ENCODE measurements around the gene CARHSP1. TPM values are rescaled to one million over a fixed set of nuclear protein-coding genes. Genes with fewer than 3 reads are reported as not detected.

Gene CARHSP1
- total and polyA plus RNA-seq, 2 experiments from 2014 or later = 140 to 167 TPM

DNA sequence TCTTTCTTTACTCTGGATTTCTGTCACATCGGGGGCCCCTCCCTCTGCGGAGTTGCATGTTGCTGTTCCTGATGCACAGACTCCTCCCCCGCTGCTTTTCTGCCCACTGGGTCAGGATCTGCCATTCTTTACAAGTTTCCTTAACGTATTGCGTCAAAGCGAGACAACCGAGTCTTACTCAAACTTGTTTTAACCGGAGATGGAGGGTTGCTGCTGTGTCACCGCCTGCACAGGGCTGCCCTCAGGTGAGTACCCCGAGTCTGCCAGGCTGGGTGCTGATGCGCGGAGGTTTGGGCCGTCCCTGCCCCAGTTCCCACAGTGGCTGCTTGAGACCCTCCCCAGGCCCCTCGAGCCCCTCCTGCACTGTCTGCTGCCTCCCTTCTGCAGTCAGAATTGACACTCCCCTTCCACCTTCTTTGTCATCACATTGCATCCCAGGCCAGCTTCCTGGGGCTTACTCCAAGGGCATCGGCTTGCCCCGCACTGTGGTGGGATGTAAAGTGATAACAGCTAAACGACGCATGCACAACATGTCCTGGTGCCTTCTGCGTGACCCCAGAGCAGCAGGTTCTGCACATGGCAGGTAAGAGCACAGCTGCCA is 19.3 kb downstream of the CARHSP1 start:
- Histone ChIP-seq H3K4me1 (ENCODE audit: insufficient read depth) (no peaks in the 10 kb centered on the region), H2AFZ (no peak overlapping the region), H3K27me3 (no peaks in the 10 kb centered on the region), H3K9me2 (replicated peaks; ENCODE audit: insufficient read depth) (no peaks in the 10 kb centered on the region), H3K36me3 (replicated peaks; ENCODE audit: insufficient read depth, low read depth) (no peaks in the 10 kb centered on the region), H3K79me2 (peaks cover 4% of the 10 kb centered on the region), H3K4me2 (no peak overlapping the region), H3K27ac (no peak overlapping the region), H4K20me1 (ENCODE audit: insufficient read depth, poor library complexity, severe bottlenecking) (peaks cover 14% of the 10 kb centered on the region), H3K4me3 (no peak overlapping the region), H3K9me3 (ENCODE audit: low read depth) (no peaks in the 10 kb centered on the region)
- no peak for DNase-seq (ENCODE audit: low spot score)
- TF ChIP-seq EZH2 (IDR thresholded peaks at IDR 0.05; ENCODE audit: borderline replicate concordance) (no peak), EZH2phosphoT487 (IDR thresholded peaks at IDR 0.05; ENCODE audit: low read depth, severe bottlenecking, unreplicated experiment) (no peak)
- TF ChIP-seq, protein P1, sequence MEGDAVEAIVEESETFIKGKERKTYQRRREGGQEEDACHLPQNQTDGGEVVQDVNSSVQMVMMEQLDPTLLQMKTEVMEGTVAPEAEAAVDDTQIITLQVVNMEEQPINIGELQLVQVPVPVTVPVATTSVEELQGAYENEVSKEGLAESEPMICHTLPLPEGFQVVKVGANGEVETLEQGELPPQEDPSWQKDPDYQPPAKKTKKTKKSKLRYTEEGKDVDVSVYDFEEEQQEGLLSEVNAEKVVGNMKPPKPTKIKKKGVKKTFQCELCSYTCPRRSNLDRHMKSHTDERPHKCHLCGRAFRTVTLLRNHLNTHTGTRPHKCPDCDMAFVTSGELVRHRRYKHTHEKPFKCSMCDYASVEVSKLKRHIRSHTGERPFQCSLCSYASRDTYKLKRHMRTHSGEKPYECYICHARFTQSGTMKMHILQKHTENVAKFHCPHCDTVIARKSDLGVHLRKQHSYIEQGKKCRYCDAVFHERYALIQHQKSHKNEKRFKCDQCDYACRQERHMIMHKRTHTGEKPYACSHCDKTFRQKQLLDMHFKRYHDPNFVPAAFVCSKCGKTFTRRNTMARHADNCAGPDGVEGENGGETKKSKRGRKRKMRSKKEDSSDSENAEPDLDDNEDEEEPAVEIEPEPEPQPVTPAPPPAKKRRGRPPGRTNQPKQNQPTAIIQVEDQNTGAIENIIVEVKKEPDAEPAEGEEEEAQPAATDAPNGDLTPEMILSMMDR (IDR thresholded peaks at IDR 0.05; ENCODE audit: poor library complexity) = no peak
- WGBS (ENCODE audit: low lambda C conversion rate, missing lambda C conversion rate) = 92% methylated on average over 13 of the region's 19 CpGs

DNA sequence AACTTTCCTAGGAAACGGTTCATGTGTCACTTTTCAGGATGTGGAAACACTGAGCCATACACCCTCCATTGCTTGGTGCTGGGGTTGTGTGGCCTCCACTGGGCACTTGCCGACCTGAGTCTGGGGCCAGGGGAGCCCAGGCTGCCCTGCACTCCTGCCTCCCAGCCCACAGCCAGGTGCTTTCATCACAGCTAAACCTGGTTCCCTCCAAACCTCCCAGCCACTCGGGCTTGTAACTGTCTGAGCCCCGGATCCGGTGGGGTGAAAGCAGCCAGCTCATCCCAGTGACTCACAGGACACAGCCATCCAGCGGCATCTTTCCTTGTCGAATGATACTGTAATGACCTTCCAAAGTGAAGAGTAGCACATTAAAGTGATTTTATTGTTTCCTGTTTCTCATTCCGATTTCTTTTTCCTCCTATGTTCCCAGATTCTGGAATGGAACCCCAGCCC is 19.8 kb downstream of the CARHSP1 start:
- WGBS (ENCODE audit: low lambda C conversion rate, missing lambda C conversion rate) = 82% methylated on average over 8 of the region's 8 CpGs
- TF ChIP-seq EZH2phosphoT487 (IDR thresholded peaks at IDR 0.05; ENCODE audit: low read depth, severe bottlenecking, unreplicated experiment) = no peak
- TF ChIP-seq, protein P1 (IDR thresholded peaks at IDR 0.05; ENCODE audit: poor library complexity) = no peak
- TF ChIP-seq EZH2 (IDR thresholded peaks at IDR 0.05; ENCODE audit: borderline replicate concordance) = no peak
- Histone ChIP-seq H3K27ac (no peak overlapping the region), H3K9me3 (ENCODE audit: low read depth) (no peaks in the 10 kb centered on the region), H3K4me2 (no peak overlapping the region), H3K4me1 (ENCODE audit: insufficient read depth) (no peaks in the 10 kb centered on the region), H4K20me1 (ENCODE audit: insufficient read depth, poor library complexity, severe bottlenecking) (peaks cover 14% of the 10 kb centered on the region), H3K9me2 (replicated peaks; ENCODE audit: insufficient read depth) (no peaks in the 10 kb centered on the region), H3K79me2 (peaks cover 4% of the 10 kb centered on the region), H3K27me3 (no peaks in the 10 kb centered on the region), H3K36me3 (replicated peaks; ENCODE audit: insufficient read depth, low read depth) (no peaks in the 10 kb centered on the region), H3K4me3 (no peak overlapping the region), H2AFZ (no peak overlapping the region)
- DNase-seq (ENCODE audit: low spot score) = no peak

DNA sequence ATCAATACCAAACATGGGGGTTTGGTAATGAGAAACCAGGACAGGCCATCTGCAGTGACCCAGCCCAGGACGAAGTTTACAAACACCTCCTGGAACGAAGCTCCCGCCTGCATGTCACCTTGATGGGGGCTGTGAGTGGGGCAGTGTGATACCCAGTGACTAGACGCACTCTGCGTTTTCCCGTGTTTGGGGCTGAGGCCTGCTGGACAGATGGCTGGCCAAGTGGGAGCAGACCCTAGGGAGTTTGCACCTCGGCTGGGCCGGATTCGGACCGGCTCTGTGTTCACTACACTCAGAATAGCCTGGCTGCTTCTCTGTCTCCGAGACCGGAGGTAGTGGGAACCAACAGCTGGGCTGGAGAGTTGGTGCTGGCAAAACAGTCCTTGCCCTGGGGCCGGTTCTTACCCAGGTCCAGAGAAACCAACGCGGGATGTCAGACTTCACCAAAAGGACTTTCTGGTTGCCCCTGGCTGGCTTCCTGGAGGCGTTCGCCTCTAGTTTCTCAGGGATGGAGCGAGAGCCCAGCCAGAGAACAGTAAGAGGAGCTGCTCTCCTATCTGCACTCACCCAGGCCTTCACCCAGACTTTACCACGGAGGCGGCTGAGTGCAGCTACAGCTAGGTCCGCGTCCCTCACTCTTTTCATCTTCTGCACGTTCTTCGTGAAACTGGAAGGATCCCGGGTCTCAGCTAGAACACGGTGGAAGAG is 20.4 kb downstream of the CARHSP1 start:
- no peaks in the 10 kb centered on the region for H3K9me2 ChIP-seq (replicated peaks; ENCODE audit: insufficient read depth)
- no peak for DNase-seq (ENCODE audit: low spot score)
- no peak overlapping the region for H3K4me2 ChIP-seq
- peaks cover 14% of the 10 kb centered on the region for H4K20me1 ChIP-seq (ENCODE audit: insufficient read depth, poor library complexity, severe bottlenecking)
- H3K4me3 ChIP-seq = no peak overlapping the region
- 96% methylated on average over 26 of the region's 26 CpGs for WGBS (ENCODE audit: low lambda C conversion rate, missing lambda C conversion rate)
- H3K27me3 ChIP-seq = no peaks in the 10 kb centered on the region
- H2AFZ ChIP-seq = no peak overlapping the region
- no peak overlapping the region for H3K27ac ChIP-seq
- H3K79me2 ChIP-seq = peaks cover 4% of the 10 kb centered on the region
- no peaks in the 10 kb centered on the region for H3K4me1 ChIP-seq (ENCODE audit: insufficient read depth)
- no peaks in the 10 kb centered on the region for H3K9me3 ChIP-seq (ENCODE audit: low read depth)
- H3K36me3 ChIP-seq (replicated peaks; ENCODE audit: insufficient read depth, low read depth) = no peaks in the 10 kb centered on the region
- TF ChIP-seq, protein P1 (IDR thresholded peaks at IDR 0.05; ENCODE audit: poor library complexity) = no peak
- TF ChIP-seq EZH2 (IDR thresholded peaks at IDR 0.05; ENCODE audit: borderline replicate concordance) (no peak), EZH2phosphoT487 (IDR thresholded peaks at IDR 0.05; ENCODE audit: low read depth, severe bottlenecking, unreplicated experiment) (no peak)
